ENCODE data around the gene AGBL4.

AGBL4 gene

GRCh38 chr1:48875552-48876329 lies 1148.0 kb downstream of the AGBL4 start:
- DNase-seq: no peak

DNA sequence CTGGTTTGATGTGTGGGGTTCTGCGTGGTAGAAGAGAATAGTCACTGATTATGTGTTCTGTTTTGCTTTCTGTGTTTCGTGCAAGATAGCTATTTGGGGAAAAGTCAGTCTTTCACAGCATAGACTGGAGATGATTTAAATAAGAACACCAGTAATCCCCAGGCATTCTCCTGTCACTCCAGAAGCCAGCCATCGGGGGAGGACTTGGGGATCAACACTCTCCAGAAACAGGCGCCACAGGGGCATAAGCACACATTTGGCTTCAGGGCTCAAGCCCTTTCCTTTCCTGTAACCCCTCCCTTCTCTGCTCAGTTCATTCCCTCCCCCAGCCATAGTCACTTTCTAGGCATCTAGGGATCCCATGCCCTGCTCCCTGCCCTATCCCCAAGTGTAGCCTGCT lies 1149.8 kb downstream of the AGBL4 start:
- DNase-seq: no peak

- peak; percentile 7 for DNase-seq
Measured at GRCh38 chr1:48870596-48870995, 1153.2 kb downstream of the AGBL4 start.

- DNase-seq: no peak
Measured at GRCh38 chr1:48869116-48869893, 1154.4 kb downstream of the AGBL4 start.

DNA sequence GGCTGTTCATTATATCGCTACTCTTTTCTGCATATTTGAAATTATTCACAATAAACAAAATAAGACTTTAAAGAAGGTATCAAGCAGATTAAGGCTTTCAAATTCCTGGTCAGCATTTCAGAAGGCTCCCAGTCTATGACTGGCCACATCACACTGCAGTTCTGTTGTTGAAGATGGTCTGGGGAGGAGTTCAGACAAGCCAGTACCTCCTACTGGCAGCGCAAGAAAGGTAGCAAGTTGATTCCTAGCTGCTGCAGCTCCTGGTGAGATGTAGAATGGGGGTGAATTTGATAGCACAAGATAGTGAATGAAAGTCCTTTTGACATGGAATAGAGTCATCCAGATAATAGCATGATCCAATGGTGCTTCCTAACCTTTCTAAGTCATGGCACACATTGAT lies 1158.8 kb downstream of the AGBL4 start:
- DNase-seq: no peak

DNA sequence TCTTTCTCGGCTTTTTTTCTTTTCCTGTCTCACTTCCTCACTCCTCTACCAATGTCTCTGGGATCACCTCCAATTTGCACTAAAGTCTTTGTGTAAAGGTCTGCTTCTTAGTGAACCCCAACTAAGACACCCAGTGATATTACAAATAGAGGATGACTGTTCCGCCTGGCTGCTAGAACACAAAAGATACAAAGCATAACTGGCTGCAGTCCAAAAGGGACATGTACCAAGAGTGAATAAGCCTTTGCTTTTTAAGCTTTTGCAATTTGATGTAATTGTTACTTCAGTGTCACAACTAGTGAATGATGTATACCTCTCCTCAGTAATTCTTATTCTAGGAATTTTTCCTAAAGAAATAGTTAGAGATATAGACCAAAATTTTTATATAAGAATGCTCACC lies 1164.3 kb downstream of the AGBL4 start:
- DNase-seq: peak; percentile 10

- DNase-seq: no peak
Measured at GRCh38 chr1:48858200-48858920, 1165.4 kb downstream of the AGBL4 start.

- no peak for DNase-seq
Measured at GRCh38 chr1:48853006-48853405, 1170.7 kb downstream of the AGBL4 start.

DNA sequence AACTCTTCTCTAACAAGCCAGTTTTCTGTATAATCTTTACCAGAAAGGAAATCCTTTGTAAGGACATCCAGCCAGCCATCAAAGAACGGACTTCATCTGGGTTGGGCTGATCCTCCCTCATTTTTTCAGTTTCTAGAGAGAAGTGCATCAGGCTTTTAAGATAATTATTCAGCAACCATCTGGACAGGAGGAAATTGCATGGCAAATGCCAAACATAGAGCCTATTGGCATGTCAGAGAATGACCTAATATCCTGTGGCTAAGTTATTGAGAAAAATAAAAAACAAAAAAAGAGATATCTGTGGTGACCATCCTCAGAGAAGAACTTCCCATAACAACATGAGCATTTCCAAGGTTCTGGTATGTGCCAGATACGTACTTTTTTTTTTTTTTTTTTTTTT lies 1172.1 kb downstream of the AGBL4 start:
- DNase-seq: no peak

GRCh38 chr1:48848035-48848434 lies 1175.7 kb downstream of the AGBL4 start:
- no peak for DNase-seq

GRCh38 chr1:48846441-48846840 lies 1177.3 kb downstream of the AGBL4 start:
- DNase-seq: no peak

DNA sequence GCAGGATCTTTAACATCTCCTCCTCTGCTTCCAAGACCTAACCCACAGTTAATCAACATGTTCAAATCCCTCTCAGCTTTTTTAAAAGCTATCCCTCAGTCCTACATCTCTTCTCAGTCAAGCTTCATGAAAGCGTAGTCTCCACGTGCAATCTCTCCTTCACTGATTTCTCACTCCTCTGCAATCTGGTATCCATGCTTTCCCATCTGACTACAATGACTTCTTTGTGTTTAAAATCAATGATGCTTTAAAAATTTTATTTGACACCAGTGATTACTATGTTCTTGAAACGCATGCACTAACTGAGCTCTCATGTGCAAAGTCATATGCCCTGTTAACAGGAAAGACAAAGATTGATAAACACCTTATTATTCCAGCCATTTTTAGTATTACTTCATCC lies 1179.6 kb downstream of the AGBL4 start:
- DNase-seq: no peak

DNA sequence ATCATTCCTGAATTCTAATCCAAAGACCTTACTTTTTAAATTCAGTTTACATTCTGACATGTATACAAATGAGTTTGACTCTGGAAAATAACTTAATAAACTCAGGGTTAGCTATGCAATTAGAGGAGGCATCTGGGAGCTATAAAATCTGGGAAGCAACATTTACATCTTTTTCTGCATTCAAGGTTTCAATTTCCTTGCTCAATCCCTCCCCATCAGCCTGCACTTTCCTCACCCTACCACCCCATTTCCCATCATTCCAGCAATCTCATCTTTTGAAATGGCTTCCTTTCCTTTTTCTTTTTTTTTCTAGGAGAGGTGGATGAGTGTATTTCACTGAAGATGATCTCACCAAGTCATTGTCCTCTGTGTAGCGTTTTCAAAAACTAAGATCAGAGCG lies 1181.8 kb downstream of the AGBL4 start:
- no peak for DNase-seq

DNA sequence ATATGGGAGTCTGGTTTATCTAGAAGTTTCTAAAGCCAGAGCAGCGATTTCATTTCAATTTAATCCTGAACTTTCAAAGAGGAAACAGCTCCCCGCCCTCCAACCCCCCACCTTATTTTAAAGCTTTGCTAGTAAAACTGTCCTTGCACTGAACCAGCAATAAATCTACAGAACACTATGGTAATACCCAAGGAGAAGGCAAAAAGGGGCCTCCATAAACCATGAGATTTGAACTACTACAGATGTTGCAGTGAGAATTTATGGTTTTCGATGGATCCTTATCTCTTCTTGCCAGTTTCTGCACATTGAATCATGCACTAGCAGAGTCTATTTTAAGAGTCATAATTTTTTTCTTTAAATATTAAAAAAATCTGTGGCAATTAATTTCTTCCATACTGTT lies 1182.3 kb downstream of the AGBL4 start:
- no peak for DNase-seq

DNA sequence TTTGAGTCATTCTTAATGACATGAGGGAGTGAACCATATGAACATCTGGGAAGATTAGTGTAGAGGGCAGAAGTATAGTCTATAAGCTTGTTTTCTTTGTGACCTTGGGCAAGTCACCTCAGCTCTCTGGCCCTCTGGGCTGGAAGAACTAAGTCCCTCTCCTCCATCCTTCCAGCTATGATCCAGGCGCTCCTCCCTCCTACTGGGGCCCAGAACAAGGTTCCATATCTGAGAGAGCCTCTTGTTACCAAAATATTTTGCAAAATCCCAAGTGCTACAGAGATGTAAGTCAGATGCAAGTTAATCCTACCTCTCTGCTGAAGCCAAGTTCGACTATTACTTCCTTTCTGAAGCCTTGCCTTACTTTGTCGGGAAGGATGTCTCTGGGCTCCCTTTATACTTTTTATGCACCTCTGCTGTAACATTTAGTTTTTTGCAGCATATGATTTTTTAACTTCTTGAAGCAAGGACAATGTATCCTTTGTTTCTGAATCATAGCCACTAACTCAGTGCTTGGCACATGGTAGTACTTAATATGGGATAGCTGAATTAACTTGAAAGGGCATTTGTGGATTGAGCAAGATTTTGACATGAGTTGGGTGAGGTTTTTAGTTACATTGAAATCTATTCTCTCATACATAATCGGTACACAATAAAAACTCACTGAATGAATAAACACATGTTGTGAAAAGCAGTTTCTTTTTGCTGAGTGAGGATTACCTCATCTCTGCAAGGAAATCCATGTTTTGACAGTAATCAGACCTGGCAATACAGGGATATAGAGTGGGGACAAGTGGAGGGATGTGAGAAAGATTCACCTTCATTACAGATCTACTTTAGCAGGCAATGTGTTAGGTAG lies 1192.4 kb downstream of the AGBL4 start:
- DNase-seq: no peak

DNA sequence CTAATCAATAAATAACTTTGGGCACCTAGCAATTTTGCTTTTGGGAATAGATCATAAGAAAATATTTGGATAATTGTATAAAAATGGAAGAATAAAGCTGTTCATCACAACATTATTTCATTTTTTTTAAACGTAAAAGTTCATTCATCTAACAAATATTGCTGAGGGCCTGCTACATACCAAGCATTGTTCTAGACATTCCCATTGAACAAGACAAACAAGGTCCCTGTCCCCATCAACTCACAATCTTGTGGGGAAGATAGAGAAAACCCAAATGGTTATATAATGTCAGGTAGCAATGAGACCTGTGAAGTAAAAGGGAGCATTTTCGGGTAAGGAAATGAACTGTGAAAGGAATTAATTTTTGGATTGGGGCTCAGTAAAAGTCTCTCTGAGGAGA lies 1193.0 kb downstream of the AGBL4 start:
- no peak for DNase-seq

DNA sequence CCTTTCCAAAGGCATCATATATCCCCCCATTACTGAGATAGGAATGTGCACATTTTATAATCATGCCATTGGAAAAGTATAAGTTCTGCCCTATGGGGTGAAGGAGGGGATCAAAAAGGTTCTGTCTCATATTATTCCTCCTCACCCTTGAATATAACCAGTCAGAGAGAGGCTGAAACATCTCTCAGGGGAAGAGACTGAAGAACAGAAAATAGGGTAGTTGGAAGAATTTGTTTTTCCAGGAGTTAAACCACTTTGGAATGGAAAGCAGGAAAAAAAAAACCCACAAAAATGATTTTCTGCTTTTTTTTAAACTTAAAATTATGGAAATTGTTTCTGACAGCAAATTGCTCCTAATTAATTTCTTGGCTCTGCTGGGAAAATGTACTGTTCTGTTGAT lies 1194.3 kb downstream of the AGBL4 start:
- DNase-seq: no peak

DNA sequence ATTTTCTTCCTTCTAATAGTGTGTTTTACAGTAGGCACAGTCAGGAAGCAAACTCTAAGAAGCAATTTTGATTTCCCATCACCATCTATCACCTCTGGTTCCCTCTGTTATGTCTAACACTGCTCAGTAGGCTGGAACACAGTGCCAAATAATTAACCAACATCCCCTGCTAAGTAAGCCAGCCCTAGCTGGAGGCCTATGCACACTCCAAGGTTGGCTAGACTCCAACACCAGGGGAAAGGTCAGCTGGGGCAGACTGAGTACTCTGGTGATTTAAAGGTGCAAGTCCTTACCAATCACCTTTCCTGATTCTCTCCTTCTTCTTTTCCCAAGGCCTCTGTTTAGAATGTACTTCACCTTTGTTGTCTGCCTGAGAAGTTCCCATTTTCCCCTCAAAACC lies 1200.6 kb downstream of the AGBL4 start:
- DNase-seq: peak; percentile 14

DNA sequence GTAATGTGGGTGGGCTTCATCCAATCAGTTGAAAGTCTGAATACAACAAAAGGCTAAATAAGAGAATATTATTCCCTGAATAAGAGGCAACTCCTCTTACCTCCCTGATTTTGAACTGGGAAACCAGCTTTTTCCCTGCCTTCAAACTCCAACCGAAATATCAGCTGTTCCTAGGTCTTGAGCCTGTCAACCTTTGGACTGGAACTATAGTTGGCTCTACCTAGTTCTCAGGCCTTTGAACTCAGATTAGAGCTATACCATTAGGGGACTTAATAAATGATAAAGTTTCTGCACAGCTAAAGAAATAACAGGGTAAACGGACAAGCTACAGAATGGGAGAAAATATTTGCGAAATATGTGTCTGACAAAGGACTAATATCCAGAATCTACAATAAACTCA lies 1203.3 kb downstream of the AGBL4 start:
- DNase-seq: no peak

DNA sequence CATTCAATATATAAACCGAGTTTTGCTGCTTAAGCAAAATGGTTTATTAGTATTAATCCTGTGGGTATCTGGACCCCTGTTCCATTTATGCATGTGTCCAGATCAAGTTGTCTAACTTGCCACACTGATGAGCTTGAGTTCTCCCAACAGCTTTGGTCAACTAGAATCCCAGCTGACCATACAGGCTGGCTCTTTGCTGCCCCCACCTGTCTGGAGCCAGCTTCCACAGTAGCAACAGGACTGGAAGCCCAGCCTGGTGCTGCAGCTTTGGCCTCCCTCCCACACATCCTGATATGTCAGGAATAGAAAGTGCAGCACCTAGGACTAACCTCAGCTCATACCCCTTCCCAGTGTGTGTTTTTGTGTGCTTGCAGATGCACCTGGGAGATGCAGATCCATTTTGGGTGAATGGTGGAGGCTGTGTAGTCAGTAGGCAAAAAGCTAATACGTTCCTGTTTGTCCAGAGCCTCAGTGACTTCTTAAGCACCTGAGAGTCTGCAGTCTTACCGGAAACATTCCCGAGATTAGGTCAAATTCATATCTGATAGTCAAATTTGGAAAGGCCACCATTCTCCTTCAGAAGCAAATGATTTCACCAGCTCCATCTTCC lies 1206.1 kb downstream of the AGBL4 start:
- no peak for DNase-seq

DNA sequence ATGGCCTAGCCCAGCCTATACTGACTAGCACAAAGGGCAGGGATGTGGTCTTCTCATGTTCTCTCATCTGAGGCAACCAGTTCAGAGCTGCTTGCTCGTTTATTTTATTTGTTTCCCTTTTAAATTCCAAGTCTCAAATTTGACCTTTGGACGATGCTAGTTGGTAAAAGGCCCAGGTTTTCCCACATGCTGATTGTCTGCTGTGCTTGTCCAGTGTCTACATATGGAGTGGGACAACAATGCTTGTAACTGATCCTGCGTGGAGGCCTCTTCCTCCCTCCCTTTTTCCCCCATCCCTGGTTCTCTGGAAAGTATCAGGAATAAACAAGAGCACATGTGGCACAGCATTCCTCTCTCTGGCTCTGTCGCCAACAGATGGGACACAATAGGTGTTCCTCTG lies 1213.0 kb downstream of the AGBL4 start:
- DNase-seq: no peak

DNA sequence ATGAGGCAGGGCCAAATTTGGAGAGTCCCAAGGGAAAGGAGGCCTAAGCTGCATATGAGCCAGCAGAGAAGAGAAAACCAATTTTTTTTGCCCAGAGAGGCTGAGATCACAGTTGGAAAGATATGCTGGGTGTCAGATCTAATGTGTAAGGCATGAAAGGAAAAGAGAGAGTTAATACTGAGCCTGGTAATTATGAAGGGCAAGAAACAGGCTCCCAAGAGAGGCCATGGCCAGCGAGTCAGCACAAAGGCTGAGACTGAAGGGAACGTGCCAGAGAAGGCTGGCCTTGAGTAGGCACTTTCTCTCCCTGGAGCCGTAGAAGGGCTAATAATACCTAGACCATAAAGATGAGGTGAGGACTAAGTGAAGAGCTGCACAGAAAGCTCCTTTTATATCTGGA lies 1215.3 kb downstream of the AGBL4 start:
- no peak for DNase-seq

Measured in NCI-H510A treated with DMSO at 0.1 percent for 48 hours (cell line).